GM12878 (cell line): ENCODE data around the gene MED31. TPM values are rescaled to one million over a fixed set of nuclear protein-coding genes. Genes with fewer than 3 reads are reported as not detected.

Source experiments
- ATAC-seq: fragments of 200-7000 bp; cut with Tn5 transposase; 3 replicates; pipeline ENCODE4 v1.9.1; 2020; ENCODE audit warnings: mild to moderate bottlenecking, moderate library complexity
- BruUV-seq: library from RNA; stranded (reverse); fragments of 400-500 nt; replicated peaks from 2 replicates; lab custom pipeline; 2021; lab: Mats Ljungman, UMichigan
- CTCF ChIA-PET: fragments of 300-600 bp; sonication (Branson Sonifier 250); formaldehyde crosslinking; extraction: SDS; loops from one replicate; lab custom pipeline; 2021; ENCODE audit warnings: inconsistent platforms; lab: Yijun Ruan, JAX
- POLR2A ChIA-PET: fragments of 350-600 bp; formaldehyde crosslinking; extraction: SDS; loops from one replicate; lab custom pipeline; 2021; ENCODE audit warnings: inconsistent platforms; lab: Charles Lee
- RAD21 ChIA-PET: fragments of 300-600 bp; sonication (Branson Sonifier 250); formaldehyde crosslinking; loops from one replicate; lab custom pipeline; 2023; ENCODE audit warnings: antibody characterized with exemption; ENCODE audit not compliant: unreplicated experiment; lab: Charles Lee
- SMC1A ChIA-PET: fragments of 300-600 bp; sonication (Branson Sonifier 250); formaldehyde crosslinking; loops from one replicate; lab custom pipeline; 2023; ENCODE audit not compliant: unreplicated experiment, uncharacterized antibody; lab: Charles Lee
- DNase-seq: peaks from one replicate; pipeline ENCODE4 v3.0.0-alpha.2; 2011; ENCODE audit warnings: low read depth, low spot score
- FAIRE-seq: peaks from 3 replicates; lab custom pipeline; 2011; peaks lifted over from hg19 to GRCh38; lab: Jason Lieb, UNC
- H2AFZ ChIP-seq: 2 replicates; pipeline ENCODE4 v1.6.0; 2011; ENCODE audit warnings: low read depth, low read length, control low read depth; ENCODE audit not compliant: control insufficient read depth
- H3K27ac ChIP-seq: 2 replicates; pipeline ENCODE4 v1.5.1; 2011; ENCODE audit warnings: control low read depth; ENCODE audit not compliant: control insufficient read depth, insufficient read depth
- H3K27me3 ChIP-seq, 2 experiments: replicated peaks in 1 of 2; 2 replicates each; pipeline versions ENCODE4 v1.6.0 to v1.6.1; 2011; ENCODE audit warnings: low read length in 1 of 2; ENCODE audit not compliant: control insufficient read depth in 2 of 2, insufficient read depth in 2 of 2
- H3K36me3 ChIP-seq, 2 experiments: 2 replicates each; pipeline ENCODE4 v1.5.1; 2011; ENCODE audit warnings: low read length in 1 of 2; ENCODE audit not compliant: control insufficient read depth in 2 of 2, insufficient read depth in 2 of 2
- H3K4me1 ChIP-seq: 2 replicates; pipeline ENCODE4 v1.6.1; 2011; ENCODE audit warnings: mild to moderate bottlenecking, low read length, moderate library complexity, mixed read lengths; ENCODE audit not compliant: control insufficient read depth, insufficient read depth
- H3K4me2 ChIP-seq: 2 replicates; pipeline ENCODE4 v1.6.0; 2011; ENCODE audit warnings: control low read depth; ENCODE audit not compliant: control insufficient read depth, insufficient read depth
- H3K4me3 ChIP-seq: fragments of 200-600 bp; sonication (generic); 2 replicates; pipeline ENCODE4 v1.5.1; 2016
- H3K79me2 ChIP-seq: 2 replicates; pipeline ENCODE4 v1.6.0; 2011; ENCODE audit warnings: low read length; ENCODE audit not compliant: control insufficient read depth, insufficient read depth
- H3K9ac ChIP-seq: 2 replicates; pipeline ENCODE4 v1.8.0; 2011; ENCODE audit warnings: low read length, control low read depth, mixed read lengths; ENCODE audit not compliant: control insufficient read depth, insufficient read depth
- H3K9me3 ChIP-seq: replicated peaks from 3 replicates; pipeline ENCODE4 v1.5.1; 2011; ENCODE audit warnings: mild to moderate bottlenecking, low read length; ENCODE audit not compliant: control insufficient read depth, insufficient read depth
- H4K20me1 ChIP-seq: 2 replicates; pipeline ENCODE4 v1.6.0; 2011; ENCODE audit not compliant: control insufficient read depth, insufficient read depth
- ASH2L ChIP-seq: fragments of 300-600, 200-600 bp; sonication (generic); IDR thresholded peaks from 2 replicates; pipeline ENCODE4 v1.6.1; 2017; ENCODE audit warnings: low read depth, mild to moderate bottlenecking, borderline replicate concordance
- EZH2 ChIP-seq: IDR thresholded peaks from 2 replicates; pipeline ENCODE4 v1.6.1; 2012; ENCODE audit warnings: low read depth, mild to moderate bottlenecking, control low read depth, inconsistent platforms, low read length, borderline replicate concordance; ENCODE audit not compliant: control insufficient read depth
- HDAC2 ChIP-seq: fragments of 200-600 bp; sonication (generic); IDR thresholded peaks from 2 replicates; pipeline ENCODE4 v1.6.1; 2017
- IKZF2 ChIP-seq, 2 experiments: fragments of 450-650 bp; IDR thresholded peaks; 2 replicates each; pipeline ENCODE4 v1.6.1; 2017; ENCODE audit warnings: mild to moderate bottlenecking in 2 of 2, moderate library complexity in 2 of 2
- IRF4 ChIP-seq: IDR thresholded peaks from 2 replicates; pipeline ENCODE4 v1.6.1; 2011; ENCODE audit warnings: low read depth, low read length
- NFYB ChIP-seq: IDR thresholded peaks from 2 replicates; pipeline ENCODE4 v1.6.1; 2011; ENCODE audit warnings: low read depth, mild to moderate bottlenecking, low read length, improper control_type of control experiment, moderate library complexity; ENCODE audit not compliant: insufficient read depth
- POLR2A ChIP-seq: IDR thresholded peaks from 2 replicates; pipeline ENCODE4 v1.6.1; 2011; ENCODE audit warnings: low read depth, mild to moderate bottlenecking, low read length
- WRNIP1 ChIP-seq: IDR thresholded peaks from 2 replicates; pipeline ENCODE4 v1.6.1; 2011; ENCODE audit warnings: low read depth, low read length, improper control_type of control experiment, borderline replicate concordance
- ZNF24 ChIP-seq: fragments of 450-650 bp; IDR thresholded peaks from 2 replicates; pipeline ENCODE4 v1.6.1; 2017; ENCODE audit warnings: antibody characterized with exemption, mild to moderate bottlenecking
- WGBS: methylation state at CpG from one replicate; pipeline ENCODE4 v1.1.6; 2016; ENCODE audit warnings: low lambda C conversion rate; ENCODE audit not compliant: insufficient replicate concordance, insufficient coverage; ENCODE audit errors: missing lambda C conversion rate; 5-methylcytosine and 5-hydroxymethylcytosine counted together
- in situ Hi-C: fragments of 300-500 bp; cut with MboI; formaldehyde crosslinking; loops from 9 replicates; pipeline ENCODE4 v1.14.3; 2018; ENCODE audit warnings: mixed read lengths
- intact Hi-C: fragments of 100-400 bp; cut with micrococcal nuclease; formaldehyde crosslinking; loops from one replicate; pipeline ENCODE4 v1.14.2; 2022; ENCODE audit not compliant: unreplicated experiment
- polyA plus RNA-seq, 11 experiments: library from polyadenylated mRNA; depleted of rRNA in 4 of 11; unstranded in 6 of 11; stranded (reverse) in 5 of 11; fragments of >200 nt; fragmentation: Nextera tagmentation in 4 of 11; fragmentation: Illumina TruSeq in 1 of 11; extraction: Ambion mirVana in 4 of 11; extraction: Trizol in 1 of 11; gene quantifications; 1 replicate in 1 of 11; 2 replicates in 10 of 11; pipeline versions ENCODE4 v1.2.1 to v1.2.3, GENCODE V29; 2011 to 2016; ENCODE audit warnings: inconsistent platforms in 2 of 11, missing spikeins in 2 of 11, low read depth in 1 of 11
- total RNA-seq, 4 experiments: library from RNA; depleted of rRNA in 3 of 4; stranded (reverse); fragments of >200 nt in 3 of 4; fragmentation: Illumina TruSeq in 1 of 4; extraction: Trizol in 1 of 4; gene quantifications; 2 replicates each; pipeline versions ENCODE4 v1.2.1 to v1.2.3, GENCODE V29; 2013 to 2021
- TF ChIP-seq, protein P1 (sequence below): IDR thresholded peaks from 2 replicates; pipeline ENCODE4 v1.6.1; 2011; ENCODE audit warnings: borderline replicate concordance, low read depth, mild to moderate bottlenecking, moderate library complexity, low read length; ENCODE audit not compliant: insufficient read depth, poor library complexity, severe bottlenecking
- TF ChIP-seq, protein P2 (sequence below): fragments of 450-650 bp; formaldehyde crosslinking; IDR thresholded peaks from 2 replicates; pipeline ENCODE4 v1.4.0; 2022; ENCODE audit warnings: mild to moderate bottlenecking, moderate library complexity
- TF ChIP-seq, protein P3 (sequence below): fragments of 450-650 bp; IDR thresholded peaks from 2 replicates; pipeline ENCODE4 v1.6.1; 2014; ENCODE audit warnings: mild to moderate bottlenecking

Gene MED31
- total and polyA plus RNA-seq, 10 of the 15 experiments (the other 5 are each of a cell fraction or from before 2014, with no cell fraction given), result 14.4 to 71.1 (median 34.6) TPM

DNA sequence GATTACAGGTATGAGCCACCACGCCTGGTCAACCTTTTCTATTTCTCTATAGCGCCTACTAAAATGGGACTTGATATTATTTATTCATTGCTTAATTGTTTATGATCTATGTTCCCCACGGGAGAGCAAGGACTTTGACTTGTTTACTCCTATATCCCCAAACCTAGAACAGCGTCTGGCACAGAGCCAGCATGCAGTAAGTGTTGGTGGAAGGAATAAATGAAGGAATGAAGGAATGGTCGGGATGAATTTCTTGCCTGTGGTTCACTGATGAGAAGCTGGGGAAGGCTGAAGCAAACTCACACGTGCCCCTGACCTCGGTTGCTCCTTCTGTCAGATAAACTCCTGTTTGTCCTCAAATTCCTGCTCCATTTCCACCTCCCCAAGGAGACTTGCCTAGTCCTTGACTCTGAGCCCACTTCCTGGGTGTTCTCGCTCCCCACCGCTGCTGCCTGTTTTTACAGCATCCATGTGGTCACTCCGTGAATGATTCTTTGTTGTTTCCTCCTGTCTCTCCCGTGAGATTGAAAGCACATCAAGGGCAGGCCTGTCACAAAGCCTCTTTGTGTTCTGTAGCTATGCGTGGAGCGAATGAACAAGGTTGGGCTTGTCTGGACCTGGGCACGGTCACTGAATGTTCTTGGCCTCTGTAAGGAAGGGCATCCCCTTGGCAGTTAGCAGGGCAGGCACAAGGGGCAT lies 17.5 kb upstream of the MED31 start:
- RAD21 ChIA-PET, result interaction anchor here (0.9 kb wide), 1 partner anchor 86 kb away, joined by 3 read pairs; no protein-coding TSS in a partner anchor

DNA sequence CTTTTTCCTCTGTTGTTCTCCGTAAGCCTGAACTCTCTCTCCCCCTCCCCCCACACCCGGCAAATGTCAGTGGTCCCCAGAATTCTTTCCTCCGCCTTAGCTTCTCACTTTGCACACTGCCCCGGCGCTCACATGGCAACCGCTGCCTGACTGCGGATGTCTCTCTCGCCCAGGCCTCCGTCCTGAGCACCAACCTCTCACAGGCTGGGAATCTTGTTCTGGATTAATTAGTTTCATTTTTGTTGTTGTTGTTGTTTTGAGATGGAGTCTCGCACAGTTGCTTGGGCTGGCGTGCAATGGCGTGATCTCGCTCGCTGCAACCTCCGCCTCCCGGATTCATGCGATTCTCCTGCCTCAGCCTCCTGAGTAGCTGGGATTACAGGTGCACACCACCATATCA lies 16.8 kb upstream of the MED31 start:
- 85% methylated on average over 17 of the region's 17 CpGs for WGBS
- no peak for FAIRE-seq
- SMC1A ChIA-PET, result interaction anchor here (0.7 to 2.7 kb wide), 3 partner anchors 175 to 242 kb away, joined by 4 to 16 read pairs (median 9); no protein-coding TSS in a partner anchor
- Histone ChIP-seq H3K4me2 (no peak overlapping the region), H3K4me3 (no peak overlapping the region), H3K9ac (no peak overlapping the region), H3K27ac (no peak overlapping the region), H2AFZ (no peak overlapping the region), H3K79me2 (no peaks in the 10 kb centered on the region), H4K20me1 (no peaks in the 10 kb centered on the region), H3K36me3 (no peaks in the 10 kb centered on the region; a peak in 1 of 4 replicates), H3K27me3 (no peaks in the 10 kb centered on the region), H3K9me3 (no peaks in the 10 kb centered on the region), H3K4me1 (no peaks in the 10 kb centered on the region)
- ATAC-seq, result no peak
- DNase-seq, result no peak
- RAD21 ChIA-PET, result interaction anchor here (0.5 to 2.2 kb wide), 2 partner anchors 22 to 175 kb away, joined by 3 to 9 read pairs; no protein-coding TSS in a partner anchor
- POLR2A ChIA-PET, result no interaction called here
- no TSS peak for BruUV-seq
- CTCF ChIA-PET, result interaction anchor here (0.5 to 3.1 kb wide), 6 partner anchors 14 to 353 kb away, joined by 3 to 27 read pairs (median 3); no protein-coding TSS in a partner anchor
- intact Hi-C loops (loop anchor here (5.0 to 10.0 kb wide), 2 partner anchors 87 to 244 kb away; partner anchors contain the start of gene XAF1), in situ Hi-C loops (no loop called here)
- TF ChIP-seq, protein P1, sequence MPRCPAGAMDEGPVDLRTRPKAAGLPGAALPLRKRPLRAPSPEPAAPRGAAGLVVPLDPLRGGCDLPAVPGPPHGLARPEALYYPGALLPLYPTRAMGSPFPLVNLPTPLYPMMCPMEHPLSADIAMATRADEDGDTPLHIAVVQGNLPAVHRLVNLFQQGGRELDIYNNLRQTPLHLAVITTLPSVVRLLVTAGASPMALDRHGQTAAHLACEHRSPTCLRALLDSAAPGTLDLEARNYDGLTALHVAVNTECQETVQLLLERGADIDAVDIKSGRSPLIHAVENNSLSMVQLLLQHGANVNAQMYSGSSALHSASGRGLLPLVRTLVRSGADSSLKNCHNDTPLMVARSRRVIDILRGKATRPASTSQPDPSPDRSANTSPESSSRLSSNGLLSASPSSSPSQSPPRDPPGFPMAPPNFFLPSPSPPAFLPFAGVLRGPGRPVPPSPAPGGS, result peak; percentile 16
- TF ChIP-seq IKZF2 (IDR thresholded peaks at IDR 0.05) (no peak), WRNIP1 (no peak), ASH2L (no peak)
- TF ChIP-seq, protein P2, sequence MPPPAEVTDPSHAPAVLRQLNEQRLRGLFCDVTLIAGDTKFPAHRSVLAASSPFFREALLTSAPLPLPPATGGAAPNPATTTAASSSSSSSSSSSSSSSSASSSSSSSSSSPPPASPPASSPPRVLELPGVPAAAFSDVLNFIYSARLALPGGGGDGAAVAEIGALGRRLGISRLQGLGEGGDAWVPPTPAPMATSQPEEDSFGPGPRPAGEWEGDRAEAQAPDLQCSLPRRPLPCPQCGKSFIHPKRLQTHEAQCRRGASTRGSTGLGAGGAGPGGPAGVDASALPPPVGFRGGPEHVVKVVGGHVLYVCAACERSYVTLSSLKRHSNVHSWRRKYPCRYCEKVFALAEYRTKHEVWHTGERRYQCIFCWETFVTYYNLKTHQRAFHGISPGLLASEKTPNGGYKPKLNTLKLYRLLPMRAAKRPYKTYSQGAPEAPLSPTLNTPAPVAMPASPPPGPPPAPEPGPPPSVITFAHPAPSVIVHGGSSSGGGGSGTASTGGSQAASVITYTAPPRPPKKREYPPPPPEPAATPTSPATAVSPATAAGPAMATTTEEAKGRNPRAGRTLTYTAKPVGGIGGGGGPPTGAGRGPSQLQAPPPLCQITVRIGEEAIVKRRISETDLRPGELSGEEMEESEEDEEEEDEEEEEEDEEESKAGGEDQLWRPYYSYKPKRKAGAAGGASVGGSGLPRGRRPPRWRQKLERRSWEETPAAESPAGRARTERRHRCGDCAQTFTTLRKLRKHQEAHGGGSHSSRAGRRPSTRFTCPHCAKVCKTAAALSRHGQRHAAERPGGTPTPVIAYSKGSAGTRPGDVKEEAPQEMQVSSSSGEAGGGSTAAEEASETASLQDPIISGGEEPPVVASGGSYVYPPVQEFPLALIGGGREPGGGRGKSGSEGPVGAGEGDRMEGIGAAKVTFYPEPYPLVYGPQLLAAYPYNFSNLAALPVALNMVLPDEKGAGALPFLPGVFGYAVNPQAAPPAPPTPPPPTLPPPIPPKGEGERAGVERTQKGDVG (CRISPR knock-in tag), result no peak
- TF ChIP-seq, protein P3, sequence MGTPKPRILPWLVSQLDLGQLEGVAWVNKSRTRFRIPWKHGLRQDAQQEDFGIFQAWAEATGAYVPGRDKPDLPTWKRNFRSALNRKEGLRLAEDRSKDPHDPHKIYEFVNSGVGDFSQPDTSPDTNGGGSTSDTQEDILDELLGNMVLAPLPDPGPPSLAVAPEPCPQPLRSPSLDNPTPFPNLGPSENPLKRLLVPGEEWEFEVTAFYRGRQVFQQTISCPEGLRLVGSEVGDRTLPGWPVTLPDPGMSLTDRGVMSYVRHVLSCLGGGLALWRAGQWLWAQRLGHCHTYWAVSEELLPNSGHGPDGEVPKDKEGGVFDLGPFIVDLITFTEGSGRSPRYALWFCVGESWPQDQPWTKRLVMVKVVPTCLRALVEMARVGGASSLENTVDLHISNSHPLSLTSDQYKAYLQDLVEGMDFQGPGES, result no peak

More for the DNA sequence above, 17.5 kb upstream of the MED31 start:
- CTCF ChIA-PET, result interaction anchor here (1.1 to 1.5 kb wide), 2 partner anchors 33 to 242 kb away, joined by 3 read pairs; no protein-coding TSS in a partner anchor
- SMC1A ChIA-PET, result interaction anchor here (0.7 kb wide), 1 partner anchor 221 kb away, joined by 4 read pairs; no protein-coding TSS in a partner anchor
- Histone ChIP-seq H3K4me3 (no peak overlapping the region), H3K9me3 (no peaks in the 10 kb centered on the region), H4K20me1 (no peaks in the 10 kb centered on the region), H3K4me2 (no peak overlapping the region), H3K4me1 (no peaks in the 10 kb centered on the region), H3K36me3 (no peaks in the 10 kb centered on the region), H2AFZ (no peak overlapping the region), H3K79me2 (no peaks in the 10 kb centered on the region), H3K27ac (no peak overlapping the region), H3K27me3 (no peaks in the 10 kb centered on the region)
- no peak for DNase-seq
- in situ Hi-C loops, result no loop called here
- intact Hi-C loops, result loop anchor here (5.0 to 10.0 kb wide), 2 partner anchors 86 to 243 kb away; partner anchors contain the start of gene XAF1
- WGBS, result 74% methylated on average over 14 of the region's 14 CpGs
- no peak for ATAC-seq
- no TSS peak for BruUV-seq
- TF ChIP-seq ZNF24 (no peak), IRF4 (no peak), POLR2A (no peak), EZH2 (no peak), NFYB (no peak), HDAC2 (no peak)
- TF ChIP-seq, all 136 proteins: peak for 0
- POLR2A ChIA-PET, result interaction anchor here (0.6 kb wide), 1 partner anchor 337 kb away, joined by 4 read pairs; no protein-coding TSS in a partner anchor
- no peak for FAIRE-seq
- H3K9ac ChIP-seq, result no peak overlapping the region
